HepG2 (cell line): ENCODE data around the gene NAPB. TPM values are rescaled to one million over a fixed set of nuclear protein-coding genes. Genes with fewer than 3 reads are reported as not detected.

Experiments used
- ATAC-seq: fragments of 200-7000 bp; cut with Tn5 transposase; 3 replicates; pipeline ENCODE4 v1.9.1; 2020; ENCODE audit warnings: mild to moderate bottlenecking, moderate library complexity
- BruUV-seq: library from RNA; stranded (reverse); fragments of 400-500 nt; replicated peaks from 2 replicates; lab custom pipeline; 2021; lab: Mats Ljungman, UMichigan
- CTCF ChIA-PET: fragments of 300-600 bp; formaldehyde crosslinking; extraction: SDS; loops from one replicate; lab custom pipeline; 2021; ENCODE audit warnings: low total read pairs, inconsistent platforms, low intra/inter-chr PET ratio; lab: Yijun Ruan, JAX
- POLR2A ChIA-PET: fragments of 350-600 bp; sonication (Branson Sonifier 250); formaldehyde crosslinking; loops from one replicate; lab custom pipeline; 2020; ENCODE audit warnings: antibody characterized with exemption, inconsistent platforms; lab: Yijun Ruan, JAX
- DNase-seq: peaks from one replicate; pipeline ENCODE4 v3.0.0-alpha.2; 2015; ENCODE audit warnings: low spot score
- FAIRE-seq: peaks from 3 replicates; lab custom pipeline; 2011; peaks lifted over from hg19 to GRCh38; lab: Jason Lieb, UNC
- H2AFZ ChIP-seq: one replicate; pipeline ENCODE4 v1.6.1; 2011; ENCODE audit warnings: low read length, inconsistent platforms
- H3K27ac ChIP-seq: fragments of 300-600 bp; 3 replicates; pipeline ENCODE4 v1.8.0; 2011; ENCODE audit warnings: mixed run types, mild to moderate bottlenecking, mixed read lengths, low read length, inconsistent platforms; ENCODE audit not compliant: insufficient read depth; ENCODE audit errors: extremely low read length
- H3K27me3 ChIP-seq, 2 experiments: fragments of 200-600 bp in 1 of 2; 2 replicates in 1 of 2; 3 replicates in 1 of 2; pipeline versions ENCODE4 v1.6.0 to v1.8.0; 2011; ENCODE audit warnings: low read length in 2 of 2, mild to moderate bottlenecking in 2 of 2, moderate library complexity in 2 of 2, inconsistent platforms in 1 of 2; ENCODE audit not compliant: insufficient read depth in 2 of 2, control insufficient read depth in 1 of 2
- H3K36me3 ChIP-seq, 2 experiments: fragments of 200-600 bp in 1 of 2; replicated peaks in 1 of 2; 2 replicates in 1 of 2; 3 replicates in 1 of 2; pipeline versions ENCODE4 v1.5.1 to v1.8.0; 2011; ENCODE audit warnings: low read length in 2 of 2, inconsistent platforms in 1 of 2; ENCODE audit not compliant: insufficient read depth in 2 of 2, control insufficient read depth in 1 of 2
- H3K4me1 ChIP-seq: 2 replicates; pipeline ENCODE4 v1.5.1; 2012; ENCODE audit warnings: low read length, inconsistent platforms; ENCODE audit not compliant: insufficient read depth
- H3K4me2 ChIP-seq: 2 replicates; pipeline ENCODE4 v1.6.0; 2011; ENCODE audit warnings: low read depth, low read length, inconsistent platforms
- H3K4me3 ChIP-seq, 3 experiments: fragments of 200-600 bp in 1 of 3; sonication (generic), shearing (Covaris generic) in 1 of 3; replicated peaks in 1 of 3; 2 replicates each; pipeline ENCODE4 v1.5.1; 2011 to 2016; ENCODE audit warnings: low read length in 3 of 3, inconsistent platforms in 2 of 3, low read depth in 2 of 3, mild to moderate bottlenecking in 2 of 3, control low read depth in 1 of 3, mixed read lengths in 1 of 3; ENCODE audit not compliant: insufficient read depth in 1 of 3
- H3K79me2 ChIP-seq: one replicate; pipeline ENCODE4 v1.6.1; 2011; ENCODE audit warnings: low read length, inconsistent platforms; ENCODE audit not compliant: insufficient read depth
- H3K9ac ChIP-seq: 2 replicates; pipeline ENCODE4 v1.6.0; 2011; ENCODE audit warnings: mild to moderate bottlenecking, low read depth, low read length, inconsistent platforms; ENCODE audit not compliant: insufficient read depth
- H3K9me3 ChIP-seq: 2 replicates; pipeline ENCODE4 v1.5.1; 2012; ENCODE audit warnings: mild to moderate bottlenecking, low read length
- H4K20me1 ChIP-seq: 2 replicates; pipeline ENCODE4 v1.6.0; 2011; ENCODE audit warnings: inconsistent platforms, mild to moderate bottlenecking, low read length, moderate library complexity; ENCODE audit not compliant: insufficient read depth
- GTF2F1 ChIP-seq: fragments of 150-350 bp; IDR thresholded peaks from 2 replicates; pipeline ENCODE4 v1.6.1; 2014; ENCODE audit warnings: low read length
- ZNF644 ChIP-seq: IDR thresholded peaks from 2 replicates; pipeline ENCODE4 v1.6.1; 2016; ENCODE audit warnings: low read depth
- WGBS: methylation state at CpG from one replicate; pipeline ENCODE4 v1.1.6; 2017; ENCODE audit warnings: low lambda C conversion rate; 5-methylcytosine and 5-hydroxymethylcytosine counted together
- in situ Hi-C: cut with HindIII; loops from 2 replicates; pipeline ENCODE4 v1.10.0; 2017; ENCODE audit warnings: low pct_unique_long_range_greater_than_20kb; ENCODE audit not compliant: extremely low pct_ligation_motif_present
- intact Hi-C: fragments of 100-400 bp; cut with micrococcal nuclease; formaldehyde crosslinking; loops from one replicate; pipeline ENCODE4 v1.10.0; 2022; ENCODE audit not compliant: unreplicated experiment
- polyA plus RNA-seq, 8 experiments: library from polyadenylated mRNA; depleted of rRNA in 3 of 8; stranded (reverse) in 7 of 8; unstranded in 1 of 8; fragments of >200 nt; fragmentation: Illumina TruSeq in 4 of 8; extraction: Trizol in 4 of 8; gene quantifications; 2 replicates each; pipeline versions ENCODE4 v1.2.1 to v1.2.3, GENCODE V29; 2011 to 2016; ENCODE audit warnings: low read depth in 4 of 8, missing spikeins in 1 of 8, mixed read lengths in 1 of 8; ENCODE audit not compliant: insufficient read depth in 1 of 8
- total RNA-seq, 5 experiments: library from RNA; depleted of rRNA; stranded (reverse); fragments of >200 nt; fragmentation: Illumina TruSeq; extraction: Trizol; gene quantifications; 2 replicates each; pipeline ENCODE4 v1.2.3, GENCODE V29; 2016; ENCODE audit warnings: low read depth in 1 of 5
- TF ChIP-seq, protein P1 (sequence below): IDR thresholded peaks from 2 replicates; pipeline ENCODE4 v1.6.1; 2016; ENCODE audit warnings: low read depth, missing genetic modification reagents, missing compliant biosample characterization

NAPB gene
- total and polyA plus RNA-seq, 2 of the 13 experiments (the other 11 are each of a cell fraction or from before 2014, with no cell fraction given) = 15.2 to 16.1 TPM

DNA sequence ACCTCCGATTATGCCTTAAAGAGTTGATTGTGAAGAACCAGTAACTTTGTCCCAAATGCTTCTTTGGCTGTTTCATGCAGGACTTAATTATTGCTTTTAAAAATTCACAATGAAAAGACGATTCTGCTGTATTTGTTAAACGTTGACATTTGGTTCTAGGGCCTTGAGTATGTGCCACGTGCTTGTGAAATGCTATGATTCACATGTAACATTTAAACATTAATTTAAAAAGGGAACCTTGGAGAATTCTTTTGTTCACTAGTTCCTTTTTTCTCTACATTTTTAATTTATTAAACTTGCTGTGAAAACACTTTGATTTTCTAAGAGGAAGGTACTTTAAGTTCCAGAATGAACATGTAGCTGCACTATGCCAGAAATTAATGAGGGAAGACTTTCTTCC, 49.8 kb downstream of the NAPB start:
- in situ Hi-C loops = no loop called here
- POLR2A ChIA-PET = no interaction called here
- Histone ChIP-seq H3K4me3 (no peak overlapping the region), H3K27ac (no peak overlapping the region), H3K9me3 (no peaks in the 10 kb centered on the region), H3K4me2 (no peak overlapping the region), H3K4me1 (peaks cover 22% of the 10 kb centered on the region), H3K79me2 (peaks cover 17% of the 10 kb centered on the region), H2AFZ (no peak overlapping the region), H3K27me3 (no peaks in the 10 kb centered on the region)
- DNase-seq = no peak
- WGBS = 93% methylated on average over 4 of the region's 4 CpGs
- intact Hi-C loops = no loop called here
- CTCF ChIA-PET = no interaction called here
- TF ChIP-seq GTF2F1 = no peak
- TF ChIP-seq ZNF644 (CRISPR knock-in tag) = no peak
- TF ChIP-seq, protein P1, sequence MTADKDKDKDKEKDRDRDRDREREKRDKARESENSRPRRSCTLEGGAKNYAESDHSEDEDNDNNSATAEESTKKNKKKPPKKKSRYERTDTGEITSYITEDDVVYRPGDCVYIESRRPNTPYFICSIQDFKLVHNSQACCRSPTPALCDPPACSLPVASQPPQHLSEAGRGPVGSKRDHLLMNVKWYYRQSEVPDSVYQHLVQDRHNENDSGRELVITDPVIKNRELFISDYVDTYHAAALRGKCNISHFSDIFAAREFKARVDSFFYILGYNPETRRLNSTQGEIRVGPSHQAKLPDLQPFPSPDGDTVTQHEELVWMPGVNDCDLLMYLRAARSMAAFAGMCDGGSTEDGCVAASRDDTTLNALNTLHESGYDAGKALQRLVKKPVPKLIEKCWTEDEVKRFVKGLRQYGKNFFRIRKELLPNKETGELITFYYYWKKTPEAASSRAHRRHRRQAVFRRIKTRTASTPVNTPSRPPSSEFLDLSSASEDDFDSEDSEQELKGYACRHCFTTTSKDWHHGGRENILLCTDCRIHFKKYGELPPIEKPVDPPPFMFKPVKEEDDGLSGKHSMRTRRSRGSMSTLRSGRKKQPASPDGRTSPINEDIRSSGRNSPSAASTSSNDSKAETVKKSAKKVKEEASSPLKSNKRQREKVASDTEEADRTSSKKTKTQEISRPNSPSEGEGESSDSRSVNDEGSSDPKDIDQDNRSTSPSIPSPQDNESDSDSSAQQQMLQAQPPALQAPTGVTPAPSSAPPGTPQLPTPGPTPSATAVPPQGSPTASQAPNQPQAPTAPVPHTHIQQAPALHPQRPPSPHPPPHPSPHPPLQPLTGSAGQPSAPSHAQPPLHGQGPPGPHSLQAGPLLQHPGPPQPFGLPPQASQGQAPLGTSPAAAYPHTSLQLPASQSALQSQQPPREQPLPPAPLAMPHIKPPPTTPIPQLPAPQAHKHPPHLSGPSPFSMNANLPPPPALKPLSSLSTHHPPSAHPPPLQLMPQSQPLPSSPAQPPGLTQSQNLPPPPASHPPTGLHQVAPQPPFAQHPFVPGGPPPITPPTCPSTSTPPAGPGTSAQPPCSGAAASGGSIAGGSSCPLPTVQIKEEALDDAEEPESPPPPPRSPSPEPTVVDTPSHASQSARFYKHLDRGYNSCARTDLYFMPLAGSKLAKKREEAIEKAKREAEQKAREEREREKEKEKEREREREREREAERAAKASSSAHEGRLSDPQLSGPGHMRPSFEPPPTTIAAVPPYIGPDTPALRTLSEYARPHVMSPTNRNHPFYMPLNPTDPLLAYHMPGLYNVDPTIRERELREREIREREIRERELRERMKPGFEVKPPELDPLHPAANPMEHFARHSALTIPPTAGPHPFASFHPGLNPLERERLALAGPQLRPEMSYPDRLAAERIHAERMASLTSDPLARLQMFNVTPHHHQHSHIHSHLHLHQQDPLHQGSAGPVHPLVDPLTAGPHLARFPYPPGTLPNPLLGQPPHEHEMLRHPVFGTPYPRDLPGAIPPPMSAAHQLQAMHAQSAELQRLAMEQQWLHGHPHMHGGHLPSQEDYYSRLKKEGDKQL (CRISPR knock-in tag) = no peak
- TF ChIP-seq, all 625 proteins: peak for 0
- ATAC-seq = no peak
- Histone ChIP-seq H4K20me1 (0 out of 2 replicates have a peak, but pooled peaks cover 3% of the 10 kb centered on the region), H3K9ac (no peak overlapping the region), H3K36me3 (peaks cover 35 to 78% of the 10 kb centered on the region in 2 experiments)
- BruUV-seq = no TSS peak
- FAIRE-seq = no peak
